NCI-H446 treated with DMSO at 0.1 percent for 48 hours (cell line): ENCODE results near the gene GRM5.
"Not testable (repeated sequence)": the region's sequence is repeated elsewhere in the genome, so short reads cannot be mapped to it uniquely, and the experiment has no call there.

Source experiments
- DNase-seq: peaks from one replicate; lab custom pipeline; 2025; lab: John Stamatoyannopoulos, UW

The GRM5 gene

GRCh38 chr11:88536616-88537265 lies 529.0 kb downstream of the GRM5 start:
- no peak for DNase-seq

GRCh38 chr11:88535916-88536547 lies 529.8 kb downstream of the GRM5 start:
- DNase-seq: no peak

- no peak for DNase-seq
These were observed 530.5 kb downstream of the GRM5 start for GRCh38 chr11:88535266-88535665.

- DNase-seq: not testable (repeated sequence)
These were observed 531.1 kb downstream of the GRM5 start for GRCh38 chr11:88534706-88535105.

GRCh38 chr11:88534185-88534584 lies 531.6 kb downstream of the GRM5 start:
- DNase-seq: no peak

GRCh38 chr11:88533001-88533400 lies 532.8 kb downstream of the GRM5 start:
- DNase-seq: no peak

GRCh38 chr11:88531831-88532230 lies 534.0 kb downstream of the GRM5 start:
- no peak for DNase-seq

- no peak for DNase-seq
These were observed 536.4 kb downstream of the GRM5 start for GRCh38 chr11:88529426-88529825.

- no peak for DNase-seq
These were observed 542.3 kb downstream of the GRM5 start for GRCh38 chr11:88523386-88524071.

GRCh38 chr11:88522624-88523385 lies 543.0 kb downstream of the GRM5 start:
- no peak for DNase-seq

- no peak for DNase-seq
These were observed 544.0 kb downstream of the GRM5 start for GRCh38 chr11:88521799-88522201.

- no peak for DNase-seq
These were observed 544.4 kb downstream of the GRM5 start for GRCh38 chr11:88521399-88521798.

- DNase-seq: no peak
These were observed 545.4 kb downstream of the GRM5 start for GRCh38 chr11:88520391-88520790.

GRCh38 chr11:88515002-88515401 lies 550.8 kb downstream of the GRM5 start:
- no peak for DNase-seq

- no peak for DNase-seq
These were observed 554.8 kb downstream of the GRM5 start for GRCh38 chr11:88511006-88511405.

GRCh38 chr11:88508759-88509581 lies 556.8 kb downstream of the GRM5 start:
- DNase-seq: no peak

GRCh38 chr11:88508418-88508758 lies 557.4 kb downstream of the GRM5 start:
- no peak for DNase-seq

GRCh38 chr11:88507771-88508417 lies 557.9 kb downstream of the GRM5 start:
- no peak for DNase-seq

- DNase-seq: no peak
These were observed 564.2 kb downstream of the GRM5 start for GRCh38 chr11:88501541-88501940.

GRCh38 chr11:88495836-88496235 lies 569.9 kb downstream of the GRM5 start:
- no peak for DNase-seq

GRCh38 chr11:88494848-88495247 lies 570.9 kb downstream of the GRM5 start:
- no peak for DNase-seq
